SK-N-DZ (cell line): Measurements from ENCODE around the gene CDK7. TPM values are rescaled to one million over a fixed set of nuclear protein-coding genes. Genes with fewer than 3 reads are reported as not detected.
"Not testable (repeated sequence)": the region's sequence is repeated elsewhere in the genome, so short reads cannot be mapped to it uniquely, and the experiment has no call there.

ENCODE experiments used
- DNase-seq: peaks from one replicate; pipeline ENCODE4 v3.0.0-alpha.2; 2015; ENCODE audit warnings: low spot score
- polyA plus RNA-seq, 2 experiments: library from polyadenylated mRNA; depleted of rRNA; stranded (reverse); fragments of >200 nt; gene quantifications; 2 replicates each; pipeline ENCODE4 v1.2.3, GENCODE V29; 2014

The CDK7 gene
- polyA plus RNA-seq (2014; cell fraction: cytosol; rRNA removed): 55.1 and 59.1 TPM in 2 replicates
- polyA plus RNA-seq (2014; cell fraction: nucleus; rRNA removed): 29.7 and 31.1 TPM in 2 replicates

DNA sequence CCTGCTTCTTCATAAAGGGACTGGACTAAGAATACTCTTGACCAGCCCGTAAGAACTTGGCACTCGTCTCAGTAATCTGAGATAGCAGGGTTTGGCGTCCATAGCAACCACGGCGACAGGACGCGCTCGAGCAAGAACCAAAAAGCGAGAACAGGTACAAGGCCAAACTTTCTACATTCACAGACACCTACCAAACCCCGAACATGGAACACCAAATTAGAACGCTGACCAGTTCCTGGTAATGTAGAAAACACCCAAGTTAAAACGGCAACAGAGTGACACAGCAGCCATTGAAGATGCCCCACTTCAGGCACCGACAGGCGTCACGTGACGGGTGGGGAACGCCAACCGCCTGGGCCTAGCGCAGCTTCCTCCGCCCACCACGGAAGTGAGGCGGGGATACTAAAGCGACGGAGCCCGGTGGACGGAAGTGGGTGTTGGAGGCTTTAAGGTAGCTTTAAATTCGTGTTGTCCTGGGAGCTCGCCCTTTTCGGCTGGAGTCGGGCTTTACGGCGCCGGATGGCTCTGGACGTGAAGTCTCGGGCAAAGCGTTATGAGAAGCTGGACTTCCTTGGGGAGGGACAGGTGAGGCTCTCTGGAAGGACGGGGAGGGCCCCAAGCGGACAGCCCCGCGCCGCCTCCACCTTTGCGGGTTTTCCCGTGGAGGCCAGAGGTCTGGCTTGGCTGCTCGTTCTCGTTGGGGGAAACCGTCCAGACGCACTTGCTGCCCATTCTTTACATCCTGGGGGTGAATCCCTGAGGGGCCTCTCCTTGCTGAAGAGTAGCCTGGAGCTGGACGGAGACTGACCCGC lies at the start of gene CDK7:
Gene CDK7 (plus strand): TSS at position 430 of the 812 bp plus-strand sequence. CDS start 90 bp downstream, at position 520.
- DNase-seq: peak; percentile 87

DNA sequence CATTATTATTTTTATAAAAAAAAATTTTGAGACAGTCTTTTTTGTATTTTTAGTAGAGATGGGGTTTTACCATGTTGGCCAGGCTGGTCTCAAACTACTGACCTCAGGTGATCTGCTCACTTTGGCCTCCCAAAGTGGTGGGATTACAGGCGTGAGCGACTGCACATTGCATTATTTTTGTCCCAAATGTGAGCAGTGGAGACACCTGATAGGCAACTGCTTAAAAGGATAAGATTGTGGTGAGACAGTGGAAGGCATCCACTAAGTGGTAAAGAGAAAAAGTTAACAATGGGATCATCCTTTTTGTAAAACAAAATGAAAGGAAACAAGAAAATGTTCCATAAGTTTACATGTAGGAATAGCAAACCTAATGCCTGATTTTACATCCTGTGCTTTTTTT lies 47.3 kb upstream of the CDK7 start:
- DNase-seq: no peak

DNA sequence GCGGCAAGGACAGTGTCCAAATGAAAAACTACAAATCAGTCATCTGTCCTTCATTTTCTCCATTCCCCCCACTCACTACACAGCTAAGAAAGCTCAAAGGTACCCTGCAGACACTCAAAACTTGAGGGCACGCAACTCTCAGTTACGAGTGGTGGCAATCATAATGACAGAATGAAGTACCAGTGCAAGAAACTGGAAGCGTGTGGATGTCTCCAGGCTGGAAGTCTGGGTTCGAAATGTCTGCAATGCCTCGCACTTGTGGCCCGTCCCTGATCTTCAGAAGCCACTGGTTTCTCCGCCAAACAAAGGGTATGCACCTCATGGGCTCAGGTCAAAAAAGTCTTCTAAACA lies 45.9 kb upstream of the CDK7 start:
- DNase-seq: no peak

DNA sequence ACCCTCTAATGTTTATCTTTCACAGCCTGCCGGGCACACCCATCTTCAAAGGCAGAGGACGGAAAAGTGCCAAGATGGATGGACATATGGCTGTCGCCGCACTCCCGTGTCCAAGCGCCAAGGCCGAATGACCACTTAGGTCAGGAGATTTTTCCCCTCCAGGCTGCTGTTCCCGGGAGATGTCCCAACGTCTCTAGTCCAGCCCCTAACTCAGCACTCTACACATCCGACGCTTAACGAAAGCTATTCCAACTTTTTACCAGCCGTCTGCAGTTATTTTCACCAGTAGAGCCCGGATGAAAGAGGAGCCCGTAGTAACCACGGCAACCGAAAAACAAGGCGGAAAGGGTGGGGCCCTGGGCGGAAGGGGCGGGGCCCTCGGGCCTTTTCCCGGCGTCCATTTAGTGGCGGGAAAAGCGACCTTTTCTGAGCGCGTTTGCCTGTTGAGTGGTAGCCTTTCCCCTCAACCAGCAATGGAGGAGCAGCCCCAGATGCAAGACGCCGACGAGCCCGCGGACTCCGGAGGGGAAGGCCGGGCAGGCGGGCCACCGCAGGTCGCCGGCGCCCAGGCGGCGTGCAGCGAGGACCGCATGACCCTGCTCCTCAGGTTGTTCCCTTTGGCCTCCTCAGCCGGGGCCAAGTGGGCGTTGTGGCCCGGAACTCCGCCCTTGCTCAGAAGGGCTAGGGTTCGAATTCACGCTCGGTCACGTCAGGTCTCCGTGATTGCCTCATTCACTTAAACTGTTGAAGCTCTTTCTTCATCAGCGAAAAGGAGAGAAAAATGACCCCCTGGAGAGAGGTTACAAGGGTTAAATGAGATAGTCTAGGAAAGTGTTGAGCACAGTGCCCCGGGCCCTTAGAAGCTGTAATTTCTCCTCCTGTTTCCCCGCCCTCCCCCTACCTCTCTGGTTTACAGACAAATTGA lies 45.3 kb upstream of the CDK7 start, which contains the start of gene CENPH:
Gene CENPH (plus strand): TSS at position 422 of the 925 bp plus-strand sequence. CDS start 52 bp downstream, at position 474.
- DNase-seq: peak; percentile 91

DNA sequence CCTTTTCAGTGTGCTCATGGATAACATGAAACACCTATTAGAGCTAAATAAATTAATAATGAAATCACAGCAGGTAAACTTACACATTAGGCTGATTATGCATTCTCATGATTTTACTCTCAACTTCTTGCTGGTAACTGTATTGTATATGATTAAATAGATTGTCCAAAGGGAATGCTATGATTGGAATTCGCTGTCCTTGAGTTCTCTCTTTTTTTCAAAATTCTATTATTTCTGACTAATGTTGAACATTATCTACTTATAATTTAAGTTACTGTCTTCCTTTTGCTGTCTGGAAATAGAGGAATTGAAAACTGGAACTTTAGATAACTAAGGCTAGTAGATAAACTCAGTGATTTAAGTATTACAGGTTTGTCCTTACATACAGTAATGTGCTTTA lies 32.2 kb upstream of the CDK7 start:
- DNase-seq: no peak

DNA sequence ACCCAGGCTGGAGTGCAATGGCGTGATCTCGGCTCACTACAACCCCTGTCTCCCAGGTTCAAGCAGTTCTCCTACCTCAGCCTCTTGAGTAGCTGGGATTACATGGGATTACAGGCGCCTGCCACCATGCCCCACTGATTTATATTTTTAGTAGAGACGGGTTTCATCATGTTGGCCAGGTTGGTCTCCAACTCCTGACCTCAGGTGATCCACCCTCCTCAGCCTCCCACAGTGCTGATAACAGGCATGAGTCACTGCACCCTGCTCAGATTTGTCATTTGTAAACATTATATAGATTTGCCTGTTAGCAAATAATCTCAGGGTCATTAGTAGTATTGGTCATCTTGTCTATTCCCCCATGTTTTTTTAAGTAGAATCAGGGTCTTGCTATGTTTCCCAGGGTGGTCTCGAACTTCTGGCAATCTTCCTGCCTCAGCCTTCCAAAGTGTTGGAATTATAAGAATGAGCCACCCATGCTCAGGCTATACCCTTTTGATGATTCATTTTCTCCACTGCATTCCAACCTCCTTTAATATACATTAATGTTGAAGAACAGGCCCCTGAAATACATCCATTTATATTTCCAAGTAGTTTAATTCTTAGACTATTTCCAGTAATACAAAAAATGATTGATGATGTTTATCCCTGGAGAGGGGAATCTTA lies 28.0 kb upstream of the CDK7 start:
- no peak for DNase-seq

DNA sequence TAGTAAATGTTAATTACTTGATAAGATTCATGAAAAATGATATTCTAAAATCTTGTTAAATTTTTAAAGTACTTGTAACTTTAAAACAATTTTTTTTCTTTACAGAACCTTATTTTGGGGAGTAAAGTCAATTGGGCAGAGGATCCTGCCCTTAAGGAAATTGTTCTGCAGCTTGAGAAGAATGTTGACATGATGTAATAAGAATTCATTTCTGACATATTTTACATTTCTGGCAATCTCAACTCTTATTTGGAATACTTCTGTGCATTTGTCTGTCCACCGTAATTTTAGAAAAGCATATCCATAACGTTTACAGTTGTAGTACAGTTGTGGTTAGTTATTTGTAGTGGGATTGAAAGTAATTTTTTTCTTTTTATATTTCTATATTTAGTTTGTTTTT lies 25.1 kb upstream of the CDK7 start:
- no peak for DNase-seq

DNA sequence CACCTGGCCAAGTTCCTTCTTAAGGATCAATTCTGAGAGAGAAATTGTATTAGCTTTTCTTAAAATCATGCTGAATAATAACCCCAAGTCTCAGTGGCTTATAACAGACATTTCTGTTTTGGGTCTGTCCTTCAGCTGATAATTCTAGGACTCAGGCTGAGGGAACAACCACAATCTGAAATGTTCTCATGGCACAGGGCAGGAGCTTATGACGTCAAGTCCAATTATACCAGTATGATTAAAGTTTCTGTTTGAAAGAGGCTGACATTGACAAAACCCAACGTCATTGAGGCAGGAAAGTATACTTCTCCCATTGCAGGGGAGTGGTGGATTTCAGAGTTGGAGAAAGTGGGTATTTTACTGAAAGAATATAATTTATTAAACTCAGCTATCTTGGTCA lies 23.5 kb upstream of the CDK7 start:
- DNase-seq: no peak

DNA sequence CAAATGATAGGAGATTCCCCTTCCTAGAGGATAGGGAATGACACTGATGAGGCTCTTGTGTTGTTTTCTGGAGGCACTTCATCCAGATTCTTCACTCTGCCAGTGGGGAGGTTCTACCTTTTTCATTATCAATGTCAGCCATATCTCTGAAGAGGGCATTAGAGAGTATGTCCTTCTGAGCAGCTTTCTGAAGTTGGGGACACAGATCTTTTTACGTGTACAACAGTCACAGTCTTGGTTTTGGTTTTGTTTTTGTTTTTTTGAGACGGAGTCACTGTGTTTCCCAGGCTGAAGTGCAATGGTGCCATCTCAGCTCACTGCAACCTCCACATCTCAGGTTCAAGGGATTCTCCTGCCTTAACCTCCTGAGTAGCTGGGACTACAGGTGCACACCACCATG lies 22.7 kb upstream of the CDK7 start:
- no peak for DNase-seq

DNA sequence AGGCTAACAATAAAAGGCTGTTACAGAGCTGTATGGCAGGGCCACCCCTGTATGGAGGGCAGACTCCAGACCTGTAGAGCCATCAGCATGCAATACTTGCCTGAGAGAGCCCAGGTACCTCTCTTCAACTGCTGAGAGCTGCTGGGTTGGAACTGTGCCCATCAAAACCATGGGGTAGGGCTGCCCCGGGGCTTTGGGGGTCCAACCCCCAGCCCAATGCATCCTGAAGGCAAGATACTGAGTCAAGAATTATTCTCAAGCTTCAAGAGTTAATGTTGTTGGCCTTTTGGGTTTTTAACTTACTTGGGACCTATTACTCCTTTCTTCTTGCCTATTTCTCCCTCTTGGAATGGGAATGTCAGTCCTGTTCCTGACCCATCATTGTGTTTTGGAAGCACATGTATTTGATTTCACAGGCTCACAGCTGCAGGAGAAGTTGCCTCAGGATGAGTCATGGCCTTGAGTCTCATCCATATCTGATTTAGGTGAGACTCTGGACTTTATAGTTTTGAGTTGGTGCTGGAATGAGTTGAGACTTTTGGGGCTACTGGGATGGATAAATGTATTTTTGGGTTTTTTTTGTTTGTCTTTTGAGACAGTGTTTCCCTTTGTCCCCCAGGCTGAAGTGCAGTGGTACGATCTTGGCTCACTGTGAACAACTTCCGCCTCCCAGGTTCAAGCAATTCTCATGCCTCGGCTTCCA lies 21.0 kb upstream of the CDK7 start:
- no peak for DNase-seq

DNA sequence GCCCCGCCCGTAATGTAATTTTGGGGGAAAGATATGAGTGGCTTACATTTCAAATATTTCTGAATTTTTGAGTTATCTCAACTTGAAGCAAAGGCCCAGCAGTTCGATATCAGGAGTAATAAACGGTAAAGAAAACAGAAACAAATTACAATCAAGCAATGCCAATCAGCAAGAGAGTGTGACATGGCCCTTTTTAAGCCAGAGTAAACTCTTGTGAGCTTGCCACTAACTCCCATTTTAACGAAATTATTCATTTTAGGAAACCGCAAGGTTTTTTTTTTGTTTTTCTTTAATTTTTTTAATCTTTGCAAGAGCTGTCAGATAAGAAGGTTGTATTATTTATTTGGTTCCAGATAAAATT lies 17.6 kb upstream of the CDK7 start:
- DNase-seq: no peak

DNA sequence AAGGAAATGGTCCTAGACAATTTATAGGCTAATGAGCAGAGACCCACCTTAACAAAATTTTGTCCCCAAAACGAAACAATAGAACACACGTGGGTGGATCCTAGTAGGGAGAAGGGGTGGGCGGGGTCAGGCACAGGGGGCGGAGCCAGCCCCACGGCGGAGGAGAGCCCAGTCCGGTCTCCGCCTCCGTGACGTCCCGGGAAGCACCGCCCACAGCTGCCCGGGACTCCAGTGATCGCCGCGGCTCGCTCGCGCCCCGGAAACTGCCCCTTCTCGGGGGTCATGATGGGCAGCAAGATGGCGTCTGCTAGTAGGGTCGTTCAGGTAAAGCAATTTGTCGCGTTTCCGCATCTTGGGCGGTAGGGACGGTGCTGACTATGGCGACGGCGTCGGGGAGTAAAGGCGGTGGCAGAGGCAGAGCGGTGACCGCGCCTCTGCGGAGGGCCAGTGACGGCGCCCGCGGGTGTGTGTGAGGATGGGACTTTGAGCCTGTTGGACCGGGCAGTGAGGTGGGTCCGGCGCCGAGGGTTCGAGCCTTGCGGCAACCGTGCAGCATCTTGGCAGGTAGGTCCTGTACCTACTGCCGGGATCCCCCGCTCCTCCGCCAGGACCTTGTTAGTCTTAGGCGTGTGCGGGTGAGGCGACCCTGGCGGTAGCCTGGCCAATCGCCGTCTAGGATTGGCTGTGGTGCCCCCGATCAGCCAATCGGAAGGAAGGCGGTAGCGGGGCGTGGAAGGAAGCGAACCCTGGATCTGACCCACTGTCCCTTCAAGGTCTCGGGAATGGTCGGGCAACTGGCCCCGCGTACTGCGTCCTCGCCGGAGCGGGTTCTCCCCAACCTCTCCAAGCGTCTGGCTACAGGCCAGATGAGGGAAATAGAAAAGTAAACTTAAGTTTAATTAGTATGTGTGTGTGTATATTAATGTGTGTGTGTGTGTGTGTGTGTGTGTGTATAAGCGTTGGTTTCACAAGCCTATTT lies 16.8 kb upstream of the CDK7 start:
- peak; percentile 93 for DNase-seq

DNA sequence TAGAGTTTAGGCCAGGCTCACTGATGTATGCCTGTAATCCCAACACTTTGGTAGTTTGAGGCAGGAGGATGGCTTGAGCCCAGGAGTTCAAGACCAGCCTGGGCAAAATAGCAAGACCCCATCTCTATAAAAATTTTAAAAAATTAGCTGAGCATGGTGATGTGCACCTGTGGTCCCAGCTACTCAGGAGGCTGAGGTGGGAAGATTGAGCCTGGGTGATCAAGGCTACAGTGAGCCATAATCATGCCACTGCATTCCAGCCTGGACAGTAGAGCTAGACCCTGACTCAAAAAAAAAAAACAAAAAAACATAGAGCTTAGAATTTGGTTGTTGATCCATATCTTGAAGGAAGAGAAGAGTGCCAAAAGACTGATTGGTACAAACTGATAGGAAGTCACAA lies 14.7 kb upstream of the CDK7 start:
- no peak for DNase-seq

DNA sequence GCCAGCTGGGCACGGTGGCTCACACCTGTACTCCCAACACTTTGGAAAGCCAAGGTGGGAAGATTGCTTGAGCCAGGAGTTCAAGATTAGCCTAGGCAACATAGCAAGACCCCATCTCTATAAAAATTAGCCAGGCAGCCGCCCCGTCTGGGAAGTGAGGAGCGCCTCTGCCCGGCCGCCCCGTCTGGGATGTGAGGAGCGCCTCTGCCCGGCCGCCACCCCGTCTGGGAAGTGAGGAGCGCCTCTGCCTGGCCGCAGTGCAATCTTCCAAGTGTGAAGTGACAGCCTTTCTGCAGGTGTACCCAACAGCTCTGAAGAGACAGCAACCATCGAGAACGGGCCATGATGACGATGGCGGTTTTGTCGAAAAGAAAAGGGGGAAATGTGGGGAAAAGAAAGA lies 14.3 kb upstream of the CDK7 start:
- not testable (repeated sequence) for DNase-seq

DNA sequence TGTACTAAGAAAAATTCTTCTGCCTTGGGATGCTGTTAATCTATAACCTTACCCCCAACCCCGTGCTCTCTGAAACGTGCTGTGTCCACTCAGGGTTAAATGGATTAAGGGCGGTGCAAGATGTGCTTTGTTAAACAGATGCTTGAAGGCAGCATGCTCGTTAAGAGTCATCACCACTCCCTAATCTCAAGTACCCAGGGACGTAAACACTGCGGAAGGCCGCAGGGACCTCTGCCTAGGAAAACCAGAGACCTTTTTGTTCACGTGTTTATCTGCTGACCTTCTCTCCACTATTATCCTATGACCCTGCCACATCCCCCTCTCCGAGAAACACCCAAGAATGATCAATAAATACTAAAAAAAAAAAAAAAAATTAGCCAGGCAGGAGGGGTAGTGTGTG lies 13.9 kb upstream of the CDK7 start:
- not testable (repeated sequence) for DNase-seq

DNA sequence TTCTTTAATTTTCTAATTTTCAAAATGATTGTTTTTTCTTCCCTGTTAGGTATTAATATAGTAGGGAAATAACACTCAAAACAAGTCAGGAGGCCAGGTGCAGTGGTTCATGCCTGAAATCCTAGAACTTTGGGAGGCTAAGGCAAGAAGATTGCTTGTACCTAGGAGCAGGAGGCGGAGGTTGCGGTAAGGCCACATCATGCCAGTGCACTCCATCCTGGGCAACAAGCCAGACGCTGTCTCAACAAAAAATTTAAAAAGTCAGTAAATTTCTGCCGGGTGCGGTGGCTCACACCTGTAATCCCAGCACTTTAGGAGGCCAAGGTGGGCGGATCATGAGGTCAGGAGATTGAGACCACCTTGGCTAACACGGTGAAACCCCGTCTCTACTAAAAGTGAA lies 10.2 kb upstream of the CDK7 start:
- DNase-seq: no peak

DNA sequence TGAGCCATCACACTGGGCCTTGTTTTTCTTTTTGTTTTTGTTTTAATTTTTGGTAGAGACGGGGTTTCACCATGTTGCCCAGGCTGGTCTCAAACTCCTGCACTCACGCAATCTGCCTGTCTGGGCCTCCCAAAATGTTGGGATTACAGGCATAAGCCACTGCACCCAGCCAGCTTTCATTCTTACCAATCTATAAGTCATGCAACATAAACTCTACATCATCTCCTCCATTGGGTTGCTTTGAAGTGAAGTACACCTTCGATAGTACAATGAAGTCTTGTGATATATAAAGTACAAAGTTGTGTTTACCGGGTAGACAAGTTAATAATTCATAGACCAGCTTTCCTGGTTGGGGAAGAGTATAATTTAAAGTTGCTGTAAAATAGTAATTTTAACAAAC lies 8.8 kb upstream of the CDK7 start:
- DNase-seq: no peak

DNA sequence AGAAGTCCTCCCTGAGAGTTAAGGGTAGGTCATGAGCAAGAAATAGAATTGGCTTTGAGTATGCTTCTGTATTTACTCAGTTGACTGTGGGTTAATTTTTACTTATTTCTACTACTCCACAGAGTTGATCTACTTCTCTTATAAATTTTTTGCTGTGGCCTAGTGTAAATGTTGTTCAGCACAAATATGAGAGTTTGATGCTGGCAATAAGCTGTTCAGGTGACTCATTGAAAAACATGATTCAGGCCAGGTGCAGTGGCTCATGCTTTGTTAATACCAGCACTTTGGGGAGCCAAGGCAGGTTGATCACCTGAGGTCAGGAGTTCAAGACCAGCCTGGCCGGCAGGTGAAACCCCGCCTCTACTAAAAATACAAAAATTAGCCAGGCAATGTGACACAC lies 4.5 kb upstream of the CDK7 start:
- no peak for DNase-seq

DNA sequence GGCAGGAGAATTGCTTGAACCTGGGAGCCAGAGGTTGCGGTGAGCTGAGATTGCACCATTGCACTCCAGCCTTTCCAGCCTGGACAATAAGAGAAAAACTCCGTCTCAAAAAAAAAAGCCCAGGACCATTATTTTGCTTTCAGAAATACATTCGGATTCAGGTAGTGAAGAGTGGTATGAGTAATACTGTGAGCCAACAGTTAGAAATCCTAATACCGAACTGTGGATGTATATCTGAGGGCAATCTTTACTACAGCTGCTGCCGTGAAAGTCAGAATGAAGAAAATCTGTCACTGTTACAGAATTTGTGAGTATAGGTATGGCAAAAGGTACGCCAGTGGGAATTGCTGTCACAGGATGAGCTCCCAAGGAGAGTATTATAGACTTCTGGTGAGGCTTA lies 3.4 kb upstream of the CDK7 start:
- DNase-seq: no peak

DNA sequence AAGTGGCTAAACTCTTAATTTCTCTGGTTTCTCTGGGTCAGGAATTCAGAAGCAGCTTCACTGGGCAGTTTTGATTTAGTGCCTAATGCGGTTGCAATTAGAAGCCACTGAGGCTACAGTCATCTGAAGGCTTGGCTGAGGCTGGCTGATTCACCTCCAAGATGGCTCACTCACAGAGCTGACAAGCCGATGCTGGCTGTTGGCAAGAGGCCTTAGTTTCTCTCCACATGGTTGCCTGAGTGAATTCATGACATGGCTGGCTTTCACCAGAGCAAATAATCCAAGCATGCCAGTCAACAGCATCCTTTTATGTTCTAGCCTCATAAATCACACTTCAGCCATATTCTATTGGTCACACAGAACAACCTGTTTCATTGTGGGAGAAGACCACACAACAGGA lies 2.8 kb upstream of the CDK7 start:
- no peak for DNase-seq
